HG03135 (cell line): ENCODE data around the gene VPS13D.

Experiments
- ATAC-seq: cut with Tn5 transposase; IDR thresholded peaks from one replicate; pipeline ENCODE4 v1.9.1; 2021; ENCODE audit warnings: mild to moderate bottlenecking, moderate library complexity; ENCODE audit not compliant: unreplicated experiment

The VPS13D gene

GRCh38 chr1:12279728-12280464, 50.1 kb downstream of the VPS13D start:
- no peak for ATAC-seq

DNA sequence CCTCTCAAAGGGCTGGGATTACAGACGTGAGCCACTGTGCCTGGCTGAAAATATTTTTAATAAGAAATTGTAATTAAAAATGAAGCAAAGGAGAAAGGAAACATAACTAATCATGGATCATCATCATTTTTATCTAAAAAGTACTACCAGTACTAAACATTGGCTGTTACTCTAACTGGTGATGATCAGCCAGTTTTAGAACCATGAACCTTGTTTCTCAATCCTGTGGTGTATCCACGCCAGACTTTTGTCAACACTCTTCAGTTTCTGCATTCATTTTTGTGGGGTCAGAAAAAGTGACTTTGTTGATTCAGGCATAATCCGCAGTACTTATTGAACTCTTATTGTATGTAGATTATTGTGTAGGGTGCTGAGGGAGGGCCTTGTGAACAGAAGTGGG, 52.3 kb downstream of the VPS13D start:
- no peak for ATAC-seq

DNA sequence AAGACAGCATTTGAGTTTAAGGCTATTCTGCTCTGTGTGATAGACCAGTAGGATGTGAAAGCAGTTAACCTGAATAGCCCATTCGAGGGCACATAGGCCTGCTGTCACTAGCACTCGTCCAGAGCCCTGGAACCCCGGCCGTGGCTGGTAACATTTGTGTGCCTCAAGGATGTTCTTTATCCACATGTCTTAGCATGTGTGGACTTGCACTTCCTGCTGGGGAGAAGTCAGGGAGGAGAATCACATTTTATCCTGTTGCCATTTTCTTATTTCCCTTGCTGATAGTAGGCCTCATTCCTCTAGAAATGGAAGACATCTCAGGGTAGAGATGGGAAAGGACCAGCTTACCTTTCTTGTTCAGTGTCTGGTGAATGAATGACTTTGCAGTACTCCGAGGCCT, 54.7 kb downstream of the VPS13D start:
- ATAC-seq = no peak

GRCh38 chr1:12285496-12286143, 55.8 kb downstream of the VPS13D start:
- no peak for ATAC-seq

GRCh38 chr1:12287869-12288268, 58.0 kb downstream of the VPS13D start:
- no peak for ATAC-seq

DNA sequence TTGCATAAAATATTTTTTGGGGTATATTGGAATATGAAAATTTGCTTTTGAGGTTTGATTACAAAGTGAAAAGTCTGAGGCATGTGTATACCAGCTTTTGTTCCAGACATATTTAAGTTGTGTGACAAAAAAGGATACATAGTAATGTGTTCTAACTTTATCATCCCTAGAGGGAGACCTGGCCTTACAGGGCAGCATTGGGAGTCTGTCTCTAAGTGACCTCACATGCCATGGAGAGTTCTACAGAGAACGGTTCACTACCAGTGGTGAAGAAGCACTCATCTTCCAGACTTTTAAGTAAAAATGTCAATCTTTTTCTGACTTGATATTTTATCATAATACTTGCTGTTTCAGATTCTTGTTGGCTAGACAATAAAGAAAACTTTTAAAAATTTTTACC, 61.0 kb downstream of the VPS13D start:
- no peak for ATAC-seq

DNA sequence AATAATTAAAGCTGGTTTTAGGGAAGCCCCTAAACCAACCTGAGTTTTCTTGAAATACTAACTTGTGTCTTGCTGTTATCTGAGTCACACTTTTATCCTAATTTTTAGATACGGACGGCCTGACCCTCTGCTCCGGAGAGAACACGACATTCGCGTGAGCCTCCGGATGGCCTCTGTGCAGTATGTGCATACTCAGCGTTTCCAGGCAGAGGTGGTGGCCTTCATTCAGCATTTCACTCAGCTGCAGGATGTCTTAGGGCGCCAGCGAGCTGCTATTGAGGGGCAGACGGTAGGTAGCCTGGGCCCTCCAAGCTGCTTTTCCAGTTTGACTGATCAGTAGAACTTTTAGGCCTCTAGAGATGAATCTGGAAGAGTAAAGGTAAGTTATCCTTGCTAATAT, 63.6 kb downstream of the VPS13D start:
- no peak for ATAC-seq

GRCh38 chr1:12294076-12294475, 64.2 kb downstream of the VPS13D start:
- ATAC-seq = no peak

DNA sequence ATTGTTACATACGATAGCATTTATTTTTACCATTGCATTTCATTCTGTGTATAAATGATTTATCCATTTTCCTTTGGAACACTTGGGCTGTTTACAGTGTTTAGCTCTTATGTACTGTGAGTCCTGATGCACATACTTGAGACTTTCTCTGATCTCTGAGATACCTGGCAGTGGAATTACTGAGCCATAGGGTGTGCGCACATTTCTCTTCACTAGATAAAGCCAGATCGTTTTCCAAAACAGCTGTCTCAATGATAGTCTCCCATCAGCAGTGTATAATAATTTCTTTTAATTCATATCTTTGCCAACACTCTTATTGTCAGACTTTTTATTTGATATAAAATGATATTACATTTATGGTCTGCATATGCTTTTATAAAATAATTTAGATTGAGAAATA, 66.2 kb downstream of the VPS13D start:
- ATAC-seq = no peak

DNA sequence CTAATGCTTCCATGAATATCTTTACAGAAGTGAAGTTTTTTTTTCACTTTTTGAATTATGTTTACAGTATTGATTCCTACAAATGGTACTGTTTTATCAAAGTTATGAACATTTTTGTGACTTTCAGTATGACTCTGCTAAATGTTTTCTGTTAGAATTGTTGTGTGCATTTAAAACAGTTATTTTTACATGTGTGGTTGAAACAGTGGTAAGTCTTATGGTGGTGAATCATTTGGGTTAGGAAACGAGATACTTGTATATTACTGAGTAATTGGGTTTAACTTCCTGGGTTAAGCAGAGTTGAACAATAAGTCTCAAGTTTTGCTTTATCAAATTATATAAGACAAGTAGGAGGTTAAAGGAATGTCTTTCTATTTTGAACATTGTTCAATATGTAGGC, 66.8 kb downstream of the VPS13D start:
- peak; percentile 52 for ATAC-seq

DNA sequence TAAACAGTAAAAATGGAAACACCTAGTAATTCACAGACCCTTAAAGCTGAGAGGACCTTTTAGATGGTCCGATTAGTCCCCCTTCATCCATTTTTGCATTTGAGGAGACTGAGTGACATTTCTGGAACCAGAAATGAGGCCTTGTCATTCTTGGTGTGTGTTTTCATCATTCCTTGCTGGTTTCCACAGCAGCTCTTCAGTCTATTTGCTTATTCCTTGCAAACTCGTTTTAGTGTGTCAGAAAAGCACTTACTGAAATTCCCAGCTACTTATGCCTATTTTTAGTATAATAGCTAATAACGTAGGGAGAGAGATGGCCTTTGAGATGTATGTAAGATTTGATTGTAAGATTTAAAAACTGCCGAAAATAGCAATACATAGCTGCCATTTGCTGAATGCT, 70.9 kb downstream of the VPS13D start:
- ATAC-seq = no peak

GRCh38 chr1:12301518-12302237, 71.8 kb downstream of the VPS13D start:
- ATAC-seq = no peak

- ATAC-seq = no peak
Measured at GRCh38 chr1:12302798-12303447, 73.1 kb downstream of the VPS13D start.

DNA sequence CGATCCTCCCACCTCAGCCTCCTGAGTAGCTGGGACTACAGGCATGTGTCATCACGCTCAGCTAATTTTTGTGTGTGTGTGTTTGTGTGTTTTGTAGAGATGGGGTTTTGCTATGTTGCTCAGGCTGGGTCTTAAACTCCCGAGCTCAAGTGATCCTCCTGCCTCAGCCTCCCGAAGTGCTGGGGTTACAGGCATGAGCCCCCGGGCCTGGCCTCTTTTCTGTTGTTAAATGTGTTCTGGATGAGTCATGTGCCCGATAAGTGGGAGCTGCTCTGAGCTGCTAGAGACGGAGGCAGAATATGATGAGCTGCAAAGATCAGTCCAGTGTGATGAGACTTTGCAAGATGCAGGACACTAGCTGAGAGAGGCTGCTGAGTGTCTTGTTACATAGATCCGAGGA, 75.5 kb downstream of the VPS13D start:
- no peak for ATAC-seq

DNA sequence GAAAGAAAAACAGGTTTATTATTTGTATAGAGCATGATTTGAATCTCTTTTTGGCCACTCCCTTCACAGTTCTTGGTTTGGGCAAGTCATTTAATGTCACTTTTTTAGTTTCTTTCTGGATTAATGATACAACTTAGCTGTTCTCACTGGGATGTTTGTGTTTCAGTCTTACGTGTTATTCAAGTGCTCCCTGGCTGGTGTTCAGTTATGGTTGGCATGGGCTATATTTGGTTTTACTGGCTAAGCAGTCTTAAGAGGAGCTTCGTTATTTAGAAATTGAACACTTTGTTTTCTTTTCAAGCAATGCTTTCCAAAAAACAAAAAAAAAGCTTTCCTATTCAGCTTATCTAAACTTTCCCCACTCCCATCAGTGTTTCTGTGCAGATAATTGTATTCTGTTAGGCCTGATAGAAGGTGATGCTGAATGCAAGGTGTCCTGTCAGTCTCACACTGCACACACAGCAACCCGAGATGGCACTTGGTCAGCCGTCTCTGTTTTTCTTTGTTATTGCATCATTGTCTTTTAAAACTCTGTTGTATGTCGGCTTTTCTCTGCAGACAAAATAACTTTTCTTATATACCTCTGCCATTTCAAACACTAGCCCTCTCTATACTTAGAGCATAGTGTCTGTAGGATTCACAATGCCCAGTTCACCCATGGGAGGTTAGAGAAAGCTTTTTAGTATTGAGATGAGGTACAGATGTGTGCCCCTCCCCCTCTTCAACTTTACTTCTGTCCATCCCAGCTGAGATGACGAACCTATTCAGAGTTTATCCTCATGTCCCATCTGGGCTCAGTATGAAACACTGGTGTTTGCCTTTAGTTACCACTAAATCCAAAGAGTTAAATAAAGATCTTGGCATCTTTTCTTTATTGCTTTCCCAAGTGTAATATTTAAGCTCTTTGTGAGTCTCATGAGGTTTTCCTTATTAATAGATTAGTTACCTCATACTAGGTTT, 80.2 kb downstream of the VPS13D start:
- ATAC-seq = no peak

DNA sequence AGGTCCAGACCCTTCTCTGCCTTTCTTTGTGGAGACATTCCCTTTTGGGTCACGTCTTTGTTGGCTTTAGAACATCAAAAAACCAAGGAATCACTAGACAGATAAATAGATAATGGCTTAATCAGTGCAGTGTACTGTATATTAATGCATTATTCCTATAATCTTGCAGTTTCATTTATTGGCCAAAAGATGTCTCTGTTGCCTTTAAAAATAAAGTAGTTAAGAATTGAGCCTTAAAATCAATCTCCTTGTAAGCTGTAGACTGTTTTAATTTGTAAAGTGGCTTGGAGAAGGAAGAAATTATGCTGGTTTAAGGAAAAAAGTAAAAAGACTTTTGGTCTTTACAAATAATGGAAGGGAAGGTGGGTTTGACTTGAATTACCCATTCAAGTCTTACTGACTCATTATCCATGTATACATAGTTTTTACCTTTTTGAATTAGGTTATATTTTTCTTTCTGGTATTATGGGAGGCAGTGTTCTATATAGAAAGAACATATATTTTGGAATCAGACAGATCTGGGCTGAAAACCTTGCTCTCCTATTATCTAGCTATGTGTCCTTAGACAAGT, 84.6 kb downstream of the VPS13D start:
- no peak for ATAC-seq

DNA sequence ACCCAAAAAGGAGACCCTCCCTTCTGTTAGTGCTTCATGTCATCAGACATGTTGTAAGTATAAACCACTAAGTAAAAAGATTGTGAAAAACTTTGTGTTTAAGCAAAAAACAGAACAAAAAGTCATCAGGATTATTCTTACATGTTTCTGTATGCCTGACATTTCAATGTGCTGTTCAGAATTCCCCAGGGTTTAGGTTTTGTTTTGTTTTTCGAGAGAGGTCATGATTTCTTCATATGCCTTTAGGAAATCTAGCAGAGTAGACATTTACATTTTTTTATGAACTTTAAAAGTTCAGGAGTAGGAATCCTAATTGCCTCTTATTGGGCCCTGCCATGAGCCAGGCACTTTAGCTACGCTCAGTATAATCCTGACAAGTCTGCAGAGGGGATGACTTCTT, 85.3 kb downstream of the VPS13D start:
- no peak for ATAC-seq

DNA sequence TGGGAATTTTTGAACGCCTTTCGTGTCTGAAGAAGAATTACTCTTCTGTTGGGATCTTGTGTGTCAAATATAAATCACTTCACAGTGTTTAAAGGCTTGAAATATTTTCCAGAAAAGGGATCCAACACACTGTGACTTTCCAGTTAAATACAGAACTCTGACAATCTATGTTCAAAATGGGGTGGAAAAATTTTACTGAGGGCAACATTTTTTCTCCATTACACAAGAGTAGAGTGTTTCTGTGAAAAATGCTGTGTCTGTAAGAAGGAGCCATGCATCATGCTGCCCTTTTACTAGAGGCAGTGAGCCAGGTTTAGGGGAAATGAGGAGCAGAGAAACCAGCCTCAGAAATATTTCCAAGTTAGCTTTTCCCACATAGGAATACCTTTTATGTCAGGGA, 86.5 kb downstream of the VPS13D start:
- no peak for ATAC-seq

GRCh38 chr1:12320486-12320885, 90.7 kb downstream of the VPS13D start:
- ATAC-seq = no peak

DNA sequence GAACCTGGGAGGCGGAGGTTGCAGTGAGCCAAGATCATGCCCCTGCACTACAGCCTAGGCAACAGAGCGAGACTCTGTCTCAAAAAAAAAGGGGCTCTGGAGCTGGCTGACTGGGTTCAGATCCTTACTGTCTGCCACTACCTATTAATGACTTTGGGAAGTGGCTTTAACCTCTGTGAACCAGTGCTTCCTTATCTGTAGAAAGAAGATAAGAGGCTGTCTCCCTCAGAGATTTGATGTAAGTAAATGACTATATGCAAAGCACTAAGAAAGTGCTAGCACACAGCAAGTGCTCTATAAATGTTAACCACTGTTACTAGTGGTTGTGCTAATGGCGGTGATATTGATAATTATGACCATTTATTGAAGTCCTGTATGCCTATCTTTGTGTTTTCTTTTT, 94.6 kb downstream of the VPS13D start:
- no peak for ATAC-seq
